Panc1 (cell line): ENCODE results near the gene GRIK5. TPM values are rescaled to one million over a fixed set of nuclear protein-coding genes. Genes with fewer than 3 reads are reported as not detected.

Source experiments
- ATAC-seq: fragments of 200-7000 bp; cut with Tn5 transposase; 2 replicates; pipeline ENCODE4 v1.9.1; 2020; ENCODE audit warnings: mild to moderate bottlenecking, moderate library complexity
- BruUV-seq: library from RNA; stranded (reverse); fragments of 400-500 nt; replicated peaks from 2 replicates; lab custom pipeline; 2021; lab: Mats Ljungman, UMichigan
- CTCF ChIA-PET: fragments of 300-600 bp; sonication (Branson Sonifier 250); formaldehyde crosslinking; loops from one replicate; lab custom pipeline; 2022; ENCODE audit warnings: antibody characterized with exemption; lab: Charles Lee
- POLR2A ChIA-PET: fragments of 300-600 bp; sonication (Branson Sonifier 250); formaldehyde crosslinking; loops from one replicate; lab custom pipeline; 2022; ENCODE audit warnings: antibody characterized with exemption; lab: Charles Lee
- DNase-seq: peaks from one replicate; pipeline ENCODE4 v3.0.0-alpha.2; 2010; ENCODE audit warnings: low read depth, low spot score
- H3K27ac ChIP-seq: 2 replicates; pipeline ENCODE4 v1.5.1; 2011; ENCODE audit warnings: mild to moderate bottlenecking, low read length, inconsistent platforms
- H3K27me3 ChIP-seq: fragments of 200-500 bp; sonication (Bioruptor generic); 2 replicates; pipeline ENCODE4 v1.6.0; 2014; ENCODE audit warnings: low read length, inconsistent platforms; ENCODE audit not compliant: control insufficient read depth, insufficient read depth
- H3K36me3 ChIP-seq: fragments of 200-500 bp; sonication (Bioruptor generic); 2 replicates; pipeline ENCODE4 v1.5.1; 2014; ENCODE audit warnings: inconsistent platforms, mild to moderate bottlenecking, low read length, moderate library complexity; ENCODE audit not compliant: control insufficient read depth, insufficient read depth
- H3K4me1 ChIP-seq: 2 replicates; pipeline ENCODE4 v1.5.1; 2011; ENCODE audit warnings: inconsistent platforms, mild to moderate bottlenecking, low read length, moderate library complexity; ENCODE audit not compliant: control insufficient read depth, insufficient read depth
- H3K4me3 ChIP-seq, 2 experiments: 2 replicates each; pipeline ENCODE4 v1.5.1; 2011 to 2012; ENCODE audit warnings: low read depth in 2 of 2, low read length in 2 of 2, mild to moderate bottlenecking in 2 of 2, inconsistent platforms in 1 of 2, moderate library complexity in 1 of 2
- H3K9me3 ChIP-seq: fragments of 200-500 bp; sonication (Bioruptor generic); 2 replicates; pipeline ENCODE4 v1.5.1; 2014; ENCODE audit warnings: low read depth, mild to moderate bottlenecking, inconsistent platforms, low read length, moderate library complexity; ENCODE audit not compliant: control insufficient read depth, insufficient read depth
- POLR2AphosphoS5 ChIP-seq: IDR thresholded peaks from 2 replicates; pipeline ENCODE4 v1.6.1; 2012; ENCODE audit warnings: mild to moderate bottlenecking, low read depth, low read length, moderate library complexity
- SIN3A ChIP-seq: IDR thresholded peaks from 2 replicates; pipeline ENCODE4 v1.6.1; 2012; ENCODE audit warnings: low read depth, mild to moderate bottlenecking, low read length, moderate library complexity, borderline replicate concordance; ENCODE audit not compliant: insufficient read depth
- TCF7L2 ChIP-seq: IDR thresholded peaks from 2 replicates; pipeline ENCODE4 v1.6.1; 2011; ENCODE audit warnings: mild to moderate bottlenecking, low read depth, low read length, inconsistent platforms
- in situ Hi-C: cut with HindIII; loops from 2 replicates; pipeline ENCODE4 v1.10.0; 2016; ENCODE audit warnings: low sequenced_read_pairs, low pct_unique_long_range_greater_than_20kb
- intact Hi-C: fragments of 100-400 bp; cut with micrococcal nuclease; formaldehyde crosslinking; loops from one replicate; pipeline ENCODE4 v1.10.0; 2022; ENCODE audit not compliant: unreplicated experiment
- total RNA-seq: library from RNA; stranded (reverse); gene quantifications from one replicate; pipeline ENCODE4 v1.2.1, GENCODE V29; 2021; ENCODE audit not compliant: unreplicated experiment
- TF ChIP-seq, protein P1 (sequence below), 2 experiments: IDR thresholded peaks; 2 replicates each; pipeline ENCODE4 v1.6.1; 2011 to 2012; ENCODE audit warnings: low read depth in 2 of 2, control low read depth in 1 of 2, low read length in 1 of 2, mild to moderate bottlenecking in 1 of 2, moderate library complexity in 1 of 2; ENCODE audit not compliant: insufficient read depth in 1 of 2
- TF ChIP-seq, protein P2 (sequence below): fragments of 450-650 bp; IDR thresholded peaks from 2 replicates; pipeline ENCODE4 v1.5.1; 2017; ENCODE audit warnings: mild to moderate bottlenecking

The GRIK5 gene
- total RNA-seq, 1 experiment from 2014 or later = 0.62 TPM

- H3K4me3 ChIP-seq = no peak overlapping the region
- H3K4me1 ChIP-seq = no peaks in the 10 kb centered on the region
- no peak overlapping the region for H3K27ac ChIP-seq
- in situ Hi-C loops (no loop called here), intact Hi-C loops (no loop called here)
- H3K9me3 ChIP-seq = no peaks in the 10 kb centered on the region
- DNase-seq = no peak
- CTCF ChIA-PET = no interaction called here
- no TSS peak for BruUV-seq
- ATAC-seq = no peak
- POLR2A ChIA-PET = no interaction called here
- TF ChIP-seq TCF7L2 (no peak), POLR2AphosphoS5 (no peak), SIN3A (no peak)
- TF ChIP-seq, protein P1, sequence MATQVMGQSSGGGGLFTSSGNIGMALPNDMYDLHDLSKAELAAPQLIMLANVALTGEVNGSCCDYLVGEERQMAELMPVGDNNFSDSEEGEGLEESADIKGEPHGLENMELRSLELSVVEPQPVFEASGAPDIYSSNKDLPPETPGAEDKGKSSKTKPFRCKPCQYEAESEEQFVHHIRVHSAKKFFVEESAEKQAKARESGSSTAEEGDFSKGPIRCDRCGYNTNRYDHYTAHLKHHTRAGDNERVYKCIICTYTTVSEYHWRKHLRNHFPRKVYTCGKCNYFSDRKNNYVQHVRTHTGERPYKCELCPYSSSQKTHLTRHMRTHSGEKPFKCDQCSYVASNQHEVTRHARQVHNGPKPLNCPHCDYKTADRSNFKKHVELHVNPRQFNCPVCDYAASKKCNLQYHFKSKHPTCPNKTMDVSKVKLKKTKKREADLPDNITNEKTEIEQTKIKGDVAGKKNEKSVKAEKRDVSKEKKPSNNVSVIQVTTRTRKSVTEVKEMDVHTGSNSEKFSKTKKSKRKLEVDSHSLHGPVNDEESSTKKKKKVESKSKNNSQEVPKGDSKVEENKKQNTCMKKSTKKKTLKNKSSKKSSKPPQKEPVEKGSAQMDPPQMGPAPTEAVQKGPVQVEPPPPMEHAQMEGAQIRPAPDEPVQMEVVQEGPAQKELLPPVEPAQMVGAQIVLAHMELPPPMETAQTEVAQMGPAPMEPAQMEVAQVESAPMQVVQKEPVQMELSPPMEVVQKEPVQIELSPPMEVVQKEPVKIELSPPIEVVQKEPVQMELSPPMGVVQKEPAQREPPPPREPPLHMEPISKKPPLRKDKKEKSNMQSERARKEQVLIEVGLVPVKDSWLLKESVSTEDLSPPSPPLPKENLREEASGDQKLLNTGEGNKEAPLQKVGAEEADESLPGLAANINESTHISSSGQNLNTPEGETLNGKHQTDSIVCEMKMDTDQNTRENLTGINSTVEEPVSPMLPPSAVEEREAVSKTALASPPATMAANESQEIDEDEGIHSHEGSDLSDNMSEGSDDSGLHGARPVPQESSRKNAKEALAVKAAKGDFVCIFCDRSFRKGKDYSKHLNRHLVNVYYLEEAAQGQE (IDR thresholded peaks at IDR 0.05; ENCODE audit: insufficient read depth in 1 of 2, low read depth in 2 of 2, low read length in 1 of 2) = no peak
- TF ChIP-seq, protein P2, sequence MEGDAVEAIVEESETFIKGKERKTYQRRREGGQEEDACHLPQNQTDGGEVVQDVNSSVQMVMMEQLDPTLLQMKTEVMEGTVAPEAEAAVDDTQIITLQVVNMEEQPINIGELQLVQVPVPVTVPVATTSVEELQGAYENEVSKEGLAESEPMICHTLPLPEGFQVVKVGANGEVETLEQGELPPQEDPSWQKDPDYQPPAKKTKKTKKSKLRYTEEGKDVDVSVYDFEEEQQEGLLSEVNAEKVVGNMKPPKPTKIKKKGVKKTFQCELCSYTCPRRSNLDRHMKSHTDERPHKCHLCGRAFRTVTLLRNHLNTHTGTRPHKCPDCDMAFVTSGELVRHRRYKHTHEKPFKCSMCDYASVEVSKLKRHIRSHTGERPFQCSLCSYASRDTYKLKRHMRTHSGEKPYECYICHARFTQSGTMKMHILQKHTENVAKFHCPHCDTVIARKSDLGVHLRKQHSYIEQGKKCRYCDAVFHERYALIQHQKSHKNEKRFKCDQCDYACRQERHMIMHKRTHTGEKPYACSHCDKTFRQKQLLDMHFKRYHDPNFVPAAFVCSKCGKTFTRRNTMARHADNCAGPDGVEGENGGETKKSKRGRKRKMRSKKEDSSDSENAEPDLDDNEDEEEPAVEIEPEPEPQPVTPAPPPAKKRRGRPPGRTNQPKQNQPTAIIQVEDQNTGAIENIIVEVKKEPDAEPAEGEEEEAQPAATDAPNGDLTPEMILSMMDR = no peak
- H3K36me3 ChIP-seq = no peaks in the 10 kb centered on the region
- no peaks in the 10 kb centered on the region for H3K27me3 ChIP-seq
Measured at GRCh38 chr19:42021185-42021584, 48.8 kb downstream of the GRIK5 start.

GRCh38 chr19:42018503-42019193 is 51.4 kb downstream of the GRIK5 start:
- no peaks in the 10 kb centered on the region for H3K9me3 ChIP-seq
- H3K27ac ChIP-seq = no peak overlapping the region
- POLR2A ChIA-PET = no interaction called here
- no TSS peak for BruUV-seq
- CTCF ChIA-PET = interaction anchor here (0.6 kb wide), 1 partner anchor 923 kb away, joined by 7 read pairs; no protein-coding TSS in a partner anchor
- H3K27me3 ChIP-seq = no peaks in the 10 kb centered on the region
- H3K4me1 ChIP-seq = no peaks in the 10 kb centered on the region
- intact Hi-C loops (no loop called here), in situ Hi-C loops (no loop called here)
- H3K36me3 ChIP-seq = no peaks in the 10 kb centered on the region
- DNase-seq = no peak
- peak; percentile 27; the same call in 1 of the 2 replicates for ATAC-seq
- TF ChIP-seq, protein P2 = no peak
- TF ChIP-seq TCF7L2 (no peak), SIN3A (no peak), POLR2AphosphoS5 (no peak)
- TF ChIP-seq, protein P1 (IDR thresholded peaks at IDR 0.05; ENCODE audit: insufficient read depth in 1 of 2, low read depth in 2 of 2, low read length in 1 of 2) = no peak
- no peak overlapping the region for H3K4me3 ChIP-seq
